ENCODE results near the gene PRKN.

PRKN gene

GRCh38 chr6:161351858-161352257, 1375.7 kb downstream of the PRKN start:
- ATAC-seq, result no peak

GRCh38 chr6:161349886-161350285, 1377.7 kb downstream of the PRKN start:
- no peak for ATAC-seq
- TF ChIP-seq ARNTL (CRISPR knock-in tag; IDR thresholded peaks at IDR 0.05; ENCODE audit: borderline replicate concordance, low read depth), result no peak
- no peak for TF ChIP-seq TSHZ2 (CRISPR knock-in tag; IDR thresholded peaks at IDR 0.05)

More at GRCh38 chr6:161351858-161352257, 1375.7 kb downstream of the PRKN start:
- TF ChIP-seq GLIS3 (CRISPR knock-in tag; IDR thresholded peaks at IDR 0.05) (no peak), ZFP3 (CRISPR knock-in tag; IDR thresholded peaks at IDR 0.05) (no peak), TSHZ2 (CRISPR knock-in tag; IDR thresholded peaks at IDR 0.05) (no peak), CSRNP3 (CRISPR knock-in tag; IDR thresholded peaks at IDR 0.05) (no peak), CREB5 (CRISPR knock-in tag; IDR thresholded peaks at IDR 0.05; ENCODE audit: low read depth) (no peak), SNAI2 (CRISPR knock-in tag; IDR thresholded peaks at IDR 0.05) (no peak), TCF4 (CRISPR knock-in tag; IDR thresholded peaks at IDR 0.05; ENCODE audit: borderline replicate concordance) (no peak), PPARA (CRISPR knock-in tag; IDR thresholded peaks at IDR 0.05; ENCODE audit: borderline replicate concordance) (no peak), ZNF70 (CRISPR knock-in tag; IDR thresholded peaks at IDR 0.05) (no peak), CSDC2 (CRISPR knock-in tag; IDR thresholded peaks at IDR 0.05) (no peak), OSR1 (CRISPR knock-in tag; IDR thresholded peaks at IDR 0.05) (no peak), ZNF8 (CRISPR knock-in tag; IDR thresholded peaks at IDR 0.05) (no peak), RARB (CRISPR knock-in tag; IDR thresholded peaks at IDR 0.05) (no peak)

- no peak for ATAC-seq
- TF ChIP-seq RARB (CRISPR knock-in tag; IDR thresholded peaks at IDR 0.05) (no peak), ZC3H10 (CRISPR knock-in tag; IDR thresholded peaks at IDR 0.05) (no peak), POU6F1 (CRISPR knock-in tag; IDR thresholded peaks at IDR 0.05; ENCODE audit: borderline replicate concordance, low read depth) (no peak), TSHZ2 (CRISPR knock-in tag; IDR thresholded peaks at IDR 0.05) (no peak), ZNF70 (CRISPR knock-in tag; IDR thresholded peaks at IDR 0.05) (no peak), ZFP3 (CRISPR knock-in tag; IDR thresholded peaks at IDR 0.05) (no peak), OSR1 (CRISPR knock-in tag; IDR thresholded peaks at IDR 0.05) (no peak), TOX (CRISPR knock-in tag; IDR thresholded peaks at IDR 0.05; ENCODE audit: borderline replicate concordance) (no peak), ZFP30 (CRISPR knock-in tag; IDR thresholded peaks at IDR 0.05) (no peak), CSDC2 (CRISPR knock-in tag; IDR thresholded peaks at IDR 0.05) (no peak)
Measured at GRCh38 chr6:161348628-161348994, 1379.0 kb downstream of the PRKN start.

All from SK-N-SH treated with all-trans-retinoic acid at 6 μM for 48 hours (cell line).